A549 (cell line): ENCODE results near the gene POLE. TPM values are rescaled to one million over a fixed set of nuclear protein-coding genes. Genes with fewer than 3 reads are reported as not detected.

Experiments
- ATAC-seq, 2 experiments: fragments of 200-7000 bp in 1 of 2; fragments of >200 bp in 1 of 2; cut with Nextera tagmentation in 1 of 2; cut with Tn5 transposase in 1 of 2; 3 replicates each; pipeline versions ENCODE4 v1.8.0 to v1.9.1; 2018 to 2020; ENCODE audit warnings: mild to moderate bottlenecking in 1 of 2, moderate library complexity in 1 of 2
- CTCF ChIA-PET: fragments of 300-600 bp; sonication (Branson Sonifier 250); formaldehyde crosslinking; extraction: SDS; loops from one replicate; lab custom pipeline; 2021; ENCODE audit warnings: antibody characterized with exemption, inconsistent platforms; lab: Yijun Ruan, JAX
- POLR2A ChIA-PET: fragments of 350-600 bp; formaldehyde crosslinking; extraction: SDS; loops from one replicate; lab custom pipeline; 2021; ENCODE audit warnings: antibody characterized with exemption, inconsistent platforms; lab: Yijun Ruan, JAX
- DNase-seq, 2 experiments: peaks; one replicate each; pipeline versions ENCODE4 v3.0.0 to v3.0.0-alpha.2; 2011 to 2016; ENCODE audit warnings: low read depth in 1 of 2, low spot score in 1 of 2
- FAIRE-seq: peaks from 2 replicates; lab custom pipeline; 2011; peaks lifted over from hg19 to GRCh38; lab: Jason Lieb, UNC
- H3K27ac ChIP-seq, 2 experiments: fragments of >200 bp; sonication (Bioruptor Twin); formaldehyde crosslinking; 3 replicates each; pipeline ENCODE4 v1.5.1; 2016 to 2017
- H3K4me1 ChIP-seq: fragments of >200 bp; sonication (Bioruptor Twin); formaldehyde crosslinking; 3 replicates; pipeline ENCODE4 v1.6.1; 2016
- H3K4me2 ChIP-seq: fragments of >200 bp; sonication (Bioruptor Twin); formaldehyde crosslinking; 3 replicates; pipeline ENCODE4 v1.6.1; 2016
- H3K4me3 ChIP-seq: fragments of >200 bp; sonication (Bioruptor Twin); formaldehyde crosslinking; 3 replicates; pipeline ENCODE4 v1.5.1; 2016
- H3K9me3 ChIP-seq: fragments of >200 bp; sonication (Bioruptor Twin); formaldehyde crosslinking; 3 replicates; pipeline ENCODE4 v1.6.1; 2016
- BCL3 ChIP-seq: fragments of >200 bp; sonication (Bioruptor Twin); formaldehyde crosslinking; IDR thresholded peaks from 3 replicates; pipeline ENCODE4 v1.6.1; 2016
- BHLHE40 ChIP-seq: IDR thresholded peaks from 2 replicates; pipeline ENCODE4 v1.6.1; 2012; ENCODE audit warnings: low read depth, low read length, inconsistent platforms
- CBX2 ChIP-seq: fragments of 200-600 bp; sonication (generic); IDR thresholded peaks from 2 replicates; pipeline ENCODE4 v1.6.1; 2016; ENCODE audit warnings: low read depth, mild to moderate bottlenecking, borderline replicate concordance
- CHD2 ChIP-seq: fragments of 150-350 bp; IDR thresholded peaks from 2 replicates; pipeline ENCODE4 v1.6.1; 2014; ENCODE audit warnings: low read length; ENCODE audit not compliant: partially characterized antibody
- E2F6 ChIP-seq: IDR thresholded peaks from 2 replicates; pipeline ENCODE4 v1.6.1; 2012; ENCODE audit warnings: low read depth, borderline replicate concordance
- EHF ChIP-seq: fragments of 250-450 bp; sonication (Bioruptor Pico); IDR thresholded peaks from 2 replicates; pipeline ENCODE4 v1.5.0; 2020; ENCODE audit warnings: mild to moderate bottlenecking
- FOSL2 ChIP-seq, 2 experiments: fragments of 450-650 bp in 1 of 2; fragments of >200 bp in 1 of 2; sonication (Bioruptor Twin) in 1 of 2; formaldehyde crosslinking; IDR thresholded peaks; 2 replicates each; pipeline versions ENCODE4 v1.5.0 to v1.6.1; 2016 to 2020; ENCODE audit warnings: mild to moderate bottlenecking in 1 of 2, moderate library complexity in 1 of 2
- FOXS1 ChIP-seq: fragments of 250-450 bp; sonication (Bioruptor Pico); IDR thresholded peaks from 2 replicates; pipeline ENCODE4 v1.5.0; 2020; ENCODE audit warnings: mild to moderate bottlenecking, moderate library complexity
- HDAC2 ChIP-seq: fragments of 200-600 bp; sonication (generic); IDR thresholded peaks from 2 replicates; pipeline ENCODE4 v1.6.1; 2016
- HMGXB4 ChIP-seq: fragments of 250-450 bp; sonication (Bioruptor Pico); IDR thresholded peaks from 2 replicates; pipeline ENCODE4 v1.5.0; 2021; ENCODE audit warnings: mild to moderate bottlenecking, moderate library complexity, borderline replicate concordance
- HOXA7 ChIP-seq: fragments of 250-450 bp; sonication (Bioruptor Pico); IDR thresholded peaks from 2 replicates; pipeline ENCODE4 v1.5.0; 2020; ENCODE audit warnings: mild to moderate bottlenecking, moderate library complexity
- HOXB13 ChIP-seq: fragments of 250-450 bp; sonication (Bioruptor Pico); IDR thresholded peaks from 2 replicates; pipeline ENCODE4 v1.5.0; 2020; ENCODE audit warnings: low read depth, mild to moderate bottlenecking, moderate library complexity
- HOXB5 ChIP-seq: fragments of 250-450 bp; sonication (Bioruptor Pico); IDR thresholded peaks from 2 replicates; pipeline ENCODE4 v1.5.0; 2020; ENCODE audit warnings: mild to moderate bottlenecking, moderate library complexity
- KDM5A ChIP-seq: fragments of 200-600 bp; sonication (generic); IDR thresholded peaks from 2 replicates; pipeline ENCODE4 v1.6.1; 2016; ENCODE audit warnings: antibody characterized with exemption, mild to moderate bottlenecking
- MAX ChIP-seq: IDR thresholded peaks from 2 replicates; pipeline ENCODE4 v1.6.1; 2012
- MAZ ChIP-seq: fragments of 150-350 bp; IDR thresholded peaks from 2 replicates; pipeline ENCODE4 v1.6.1; 2014; ENCODE audit warnings: antibody characterized with exemption, low read depth, low read length, borderline replicate concordance
- MYC ChIP-seq: IDR thresholded peaks from 2 replicates; pipeline ENCODE4 v1.6.1; 2012; ENCODE audit warnings: mild to moderate bottlenecking, inconsistent platforms, low read length, improper control_type of control experiment, borderline replicate concordance
- NPAS2 ChIP-seq: fragments of 250-450 bp; sonication (Bioruptor Pico); IDR thresholded peaks from 2 replicates; pipeline ENCODE4 v1.8.0; 2022; ENCODE audit warnings: mild to moderate bottlenecking, moderate library complexity, borderline replicate concordance
- NR3C1 ChIP-seq: fragments of >200 bp; sonication (Bioruptor Twin); formaldehyde crosslinking; IDR thresholded peaks from 3 replicates; pipeline ENCODE4 v1.6.1; 2017
- POLR2AphosphoS2 ChIP-seq: conservative IDR thresholded peaks from 2 replicates; pipeline ENCODE4 v1.6.1; 2012; ENCODE audit warnings: low read length, improper control_type of control experiment, inconsistent platforms
- RAD21 ChIP-seq, 2 experiments: fragments of >200 bp in 1 of 2; sonication (Bioruptor Twin) in 1 of 2; formaldehyde crosslinking in 1 of 2; IDR thresholded peaks in 1 of 2; conservative IDR thresholded peaks in 1 of 2; 2 replicates in 1 of 2; 3 replicates in 1 of 2; pipeline ENCODE4 v1.6.1; 2012 to 2018; ENCODE audit warnings: inconsistent platforms in 1 of 2
- RFX5 ChIP-seq: fragments of 450-650 bp; IDR thresholded peaks from 2 replicates; pipeline ENCODE4 v1.7.1; 2014; ENCODE audit warnings: antibody characterized with exemption, mild to moderate bottlenecking, moderate library complexity
- SMC3 ChIP-seq: fragments of >200 bp; sonication (Bioruptor Twin); formaldehyde crosslinking; IDR thresholded peaks from 3 replicates; pipeline ENCODE4 v1.6.1; 2018; ENCODE audit warnings: inconsistent platforms
- WGBS: methylation state at CpG from one replicate; pipeline ENCODE4 v1.1.6; 2017; ENCODE audit errors: missing lambda C conversion rate; 5-methylcytosine and 5-hydroxymethylcytosine counted together
- polyA plus RNA-seq, 4 experiments: library from polyadenylated mRNA; depleted of rRNA in 3 of 4; stranded (reverse); fragments of >200 nt; fragmentation: RNase III in 1 of 4; extraction: RNeasy Plus Mini Kit Qiagen cat#74134 plus additional on column Dnase treatment in 1 of 4; gene quantifications; 2 replicates in 3 of 4; 3 replicates in 1 of 4; pipeline ENCODE4 v1.2.3, GENCODE V29; 2011 to 2017
- TF ChIP-seq, protein P1 (sequence below): fragments of 200-600 bp; sonication (generic); IDR thresholded peaks from 2 replicates; pipeline ENCODE4 v1.6.1; 2016; ENCODE audit warnings: antibody characterized with exemption, mild to moderate bottlenecking, moderate library complexity
- TF ChIP-seq, protein P2 (sequence below): IDR thresholded peaks from 2 replicates; pipeline ENCODE4 v1.6.1; 2012
- TF ChIP-seq, protein P3 (sequence below): fragments of >200 bp; sonication (Bioruptor Twin); formaldehyde crosslinking; IDR thresholded peaks from 2 replicates; pipeline ENCODE4 v1.6.1; 2016

POLE gene
- polyA plus RNA-seq, 2 of the 4 experiments (the other 2 are of a cell fraction): 28.9 to 67.2 TPM

DNA sequence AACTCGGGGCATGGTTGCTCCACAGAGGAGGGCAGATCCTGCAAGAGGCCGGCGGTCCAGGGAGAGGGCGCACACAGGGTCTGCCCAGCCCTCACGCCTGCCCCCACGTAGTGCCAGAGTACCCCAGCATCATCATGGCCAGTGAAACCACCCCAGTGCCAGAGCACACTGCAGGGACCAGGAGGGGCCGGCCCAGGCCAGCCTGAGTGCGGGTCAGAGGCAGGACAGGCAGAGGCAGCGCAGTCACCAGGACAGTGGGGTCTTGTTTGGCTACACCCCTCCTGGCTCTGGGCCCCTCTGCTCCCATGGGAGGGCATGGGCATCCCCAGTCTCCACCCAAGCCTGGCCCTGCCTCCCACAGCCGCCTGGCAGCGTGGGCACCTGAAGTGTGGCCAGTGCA lies 111.5 kb downstream of the POLE start:
- H3K9me3 ChIP-seq: no peaks in the 10 kb centered on the region
- H3K4me2 ChIP-seq: no peak overlapping the region
- 0 out of 6 replicates have a peak, but pooled peaks of 1 of the 2 experiments have one; percentile 6 for ATAC-seq
- no peak for DNase-seq
- ChIA-PET POLR2A (no interaction called here), CTCF (interaction anchor here (0.8 to 1.5 kb wide), 2 partner anchors 10 to 11 kb away, joined by 3 read pairs; no protein-coding TSS in a partner anchor)
- no peaks in the 10 kb centered on the region for H3K4me1 ChIP-seq
- 88% methylated on average over 6 of the region's 11 CpGs for WGBS
- H3K27ac ChIP-seq: no peak overlapping the region
- no peak overlapping the region for H3K4me3 ChIP-seq
- FAIRE-seq: no peak
- TF ChIP-seq, protein P1, sequence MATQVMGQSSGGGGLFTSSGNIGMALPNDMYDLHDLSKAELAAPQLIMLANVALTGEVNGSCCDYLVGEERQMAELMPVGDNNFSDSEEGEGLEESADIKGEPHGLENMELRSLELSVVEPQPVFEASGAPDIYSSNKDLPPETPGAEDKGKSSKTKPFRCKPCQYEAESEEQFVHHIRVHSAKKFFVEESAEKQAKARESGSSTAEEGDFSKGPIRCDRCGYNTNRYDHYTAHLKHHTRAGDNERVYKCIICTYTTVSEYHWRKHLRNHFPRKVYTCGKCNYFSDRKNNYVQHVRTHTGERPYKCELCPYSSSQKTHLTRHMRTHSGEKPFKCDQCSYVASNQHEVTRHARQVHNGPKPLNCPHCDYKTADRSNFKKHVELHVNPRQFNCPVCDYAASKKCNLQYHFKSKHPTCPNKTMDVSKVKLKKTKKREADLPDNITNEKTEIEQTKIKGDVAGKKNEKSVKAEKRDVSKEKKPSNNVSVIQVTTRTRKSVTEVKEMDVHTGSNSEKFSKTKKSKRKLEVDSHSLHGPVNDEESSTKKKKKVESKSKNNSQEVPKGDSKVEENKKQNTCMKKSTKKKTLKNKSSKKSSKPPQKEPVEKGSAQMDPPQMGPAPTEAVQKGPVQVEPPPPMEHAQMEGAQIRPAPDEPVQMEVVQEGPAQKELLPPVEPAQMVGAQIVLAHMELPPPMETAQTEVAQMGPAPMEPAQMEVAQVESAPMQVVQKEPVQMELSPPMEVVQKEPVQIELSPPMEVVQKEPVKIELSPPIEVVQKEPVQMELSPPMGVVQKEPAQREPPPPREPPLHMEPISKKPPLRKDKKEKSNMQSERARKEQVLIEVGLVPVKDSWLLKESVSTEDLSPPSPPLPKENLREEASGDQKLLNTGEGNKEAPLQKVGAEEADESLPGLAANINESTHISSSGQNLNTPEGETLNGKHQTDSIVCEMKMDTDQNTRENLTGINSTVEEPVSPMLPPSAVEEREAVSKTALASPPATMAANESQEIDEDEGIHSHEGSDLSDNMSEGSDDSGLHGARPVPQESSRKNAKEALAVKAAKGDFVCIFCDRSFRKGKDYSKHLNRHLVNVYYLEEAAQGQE: no peak
- TF ChIP-seq MAX (no peak), HDAC2 (no peak), HOXB13 (CRISPR knock-in tag) (no peak), RAD21 (conservative IDR thresholded peaks at IDR 0.05 in 1 of 2, IDR thresholded peaks at IDR 0.05 in 1 of 2) (no peak), NR3C1 (no peak), KDM5A (no peak)

DNA sequence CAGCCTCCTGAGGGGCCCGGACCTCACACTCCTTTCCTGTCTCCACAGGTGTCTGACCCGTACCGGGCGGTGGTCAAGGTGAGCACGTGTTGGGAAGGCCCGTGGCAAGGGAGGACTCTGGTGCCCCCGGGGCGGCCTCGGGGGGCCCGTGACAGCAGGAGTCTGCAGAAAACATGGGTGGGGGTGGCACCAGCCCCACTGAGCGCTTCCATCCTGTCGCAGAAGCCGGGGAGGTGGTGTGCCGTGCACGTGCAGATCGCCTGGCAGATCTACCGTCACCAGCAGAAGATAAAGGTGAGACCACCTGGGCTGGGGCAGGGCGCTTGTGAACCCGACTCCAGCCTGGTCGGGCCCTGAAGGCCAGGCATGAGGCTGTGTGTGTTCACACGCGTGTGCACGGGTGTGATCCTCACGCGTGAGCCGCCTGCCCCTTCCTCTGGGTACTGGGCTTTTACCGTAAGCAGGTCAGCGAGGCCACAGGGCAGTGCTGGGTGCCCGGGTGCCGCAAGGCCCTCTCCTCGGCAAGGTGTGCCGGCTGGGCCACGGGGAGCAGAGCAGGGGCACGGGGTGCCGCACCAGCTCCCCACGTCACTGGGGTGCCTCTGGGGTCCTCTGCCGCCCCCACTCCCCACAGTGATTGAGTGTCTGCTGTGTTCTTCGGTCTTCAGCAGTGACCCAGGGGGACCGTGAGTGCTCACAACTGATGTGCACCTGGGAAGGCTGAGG lies 112.7 kb downstream of the POLE start:
- Histone ChIP-seq H3K9me3 (no peaks in the 10 kb centered on the region), H3K4me1 (no peaks in the 10 kb centered on the region), H3K4me3 (no peak overlapping the region), H3K4me2 (no peak overlapping the region), H3K27ac (no peak overlapping the region)
- 96% methylated on average over 18 of the region's 39 CpGs for WGBS
- ChIA-PET POLR2A (no interaction called here), CTCF (interaction anchor here (1.2 to 2.0 kb wide), 2 partner anchors 12 to 13 kb away, joined by 4 to 7 read pairs; no protein-coding TSS in a partner anchor)
- DNase-seq: no peak
- no peak for ATAC-seq
- no peak for TF ChIP-seq HOXB5 (CRISPR knock-in tag)
- TF ChIP-seq, protein P2, sequence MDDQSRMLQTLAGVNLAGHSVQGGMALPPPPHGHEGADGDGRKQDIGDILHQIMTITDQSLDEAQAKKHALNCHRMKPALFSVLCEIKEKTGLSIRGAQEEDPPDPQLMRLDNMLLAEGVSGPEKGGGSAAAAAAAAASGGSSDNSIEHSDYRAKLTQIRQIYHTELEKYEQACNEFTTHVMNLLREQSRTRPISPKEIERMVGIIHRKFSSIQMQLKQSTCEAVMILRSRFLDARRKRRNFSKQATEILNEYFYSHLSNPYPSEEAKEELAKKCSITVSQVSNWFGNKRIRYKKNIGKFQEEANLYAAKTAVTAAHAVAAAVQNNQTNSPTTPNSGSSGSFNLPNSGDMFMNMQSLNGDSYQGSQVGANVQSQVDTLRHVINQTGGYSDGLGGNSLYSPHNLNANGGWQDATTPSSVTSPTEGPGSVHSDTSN: no peak
- TF ChIP-seq CBX2: no peak
- TF ChIP-seq MAZ: no peak
- no peak for TF ChIP-seq POLR2AphosphoS2
- no peak for TF ChIP-seq NR3C1
- TF ChIP-seq FOXS1: no peak
- TF ChIP-seq MYC: no peak
- TF ChIP-seq EHF (CRISPR knock-in tag): no peak
- TF ChIP-seq E2F6: no peak
- TF ChIP-seq, protein P3, sequence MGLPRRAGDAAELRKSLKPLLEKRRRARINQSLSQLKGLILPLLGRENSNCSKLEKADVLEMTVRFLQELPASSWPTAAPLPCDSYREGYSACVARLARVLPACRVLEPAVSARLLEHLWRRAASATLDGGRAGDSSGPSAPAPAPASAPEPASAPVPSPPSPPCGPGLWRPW: no peak
- no peak for TF ChIP-seq SMC3
- no peak for TF ChIP-seq HMGXB4
- TF ChIP-seq BHLHE40: no peak
- TF ChIP-seq CHD2: no peak
- TF ChIP-seq FOSL2 (IDR thresholded peaks at IDR 0.05): no peak
- TF ChIP-seq FOSL2 (CRISPR knock-in tag; IDR thresholded peaks at IDR 0.05): no peak
- TF ChIP-seq NPAS2 (CRISPR knock-in tag): no peak
- TF ChIP-seq BCL3: no peak
- no peak for TF ChIP-seq HOXA7 (CRISPR knock-in tag)
- TF ChIP-seq RFX5: no peak
- no peak for FAIRE-seq
